GM12891 (cell line): ENCODE measurements around the gene USP32.

Experiments used
- DNase-seq: peaks from one replicate; pipeline ENCODE4 v3.0.0; 2011; ENCODE audit warnings: low spot score; ENCODE audit not compliant: insufficient read length
- FAIRE-seq: peaks from 2 replicates; lab custom pipeline; 2011; peaks lifted over from hg19 to GRCh38; lab: Jason Lieb, UNC
- PAX5 ChIP-seq: IDR thresholded peaks from 2 replicates; pipeline ENCODE4 v1.6.1; 2011; ENCODE audit warnings: low read length, moderate library complexity, mild to moderate bottlenecking; ENCODE audit not compliant: insufficient read depth, severe bottlenecking
- POLR2A ChIP-seq: IDR thresholded peaks from 2 replicates; pipeline ENCODE4 v1.6.1; 2011; ENCODE audit warnings: low read depth, low read length, control low read depth
- POLR2AphosphoS5 ChIP-seq: IDR thresholded peaks from 2 replicates; pipeline ENCODE4 v1.6.1; 2011; ENCODE audit warnings: low read depth, low read length, control low read depth
- POU2F2 ChIP-seq: IDR thresholded peaks from 2 replicates; pipeline ENCODE4 v1.6.1; 2011; ENCODE audit warnings: low read depth, mild to moderate bottlenecking, control low read depth, low read length, moderate library complexity
- SPI1 ChIP-seq: IDR thresholded peaks from 2 replicates; pipeline ENCODE4 v1.6.1; 2011; ENCODE audit warnings: low read depth, low read length, control low read depth
- TAF1 ChIP-seq: IDR thresholded peaks from 2 replicates; pipeline ENCODE4 v1.6.1; 2011; ENCODE audit warnings: low read depth, low read length, control low read depth

USP32 gene

DNA sequence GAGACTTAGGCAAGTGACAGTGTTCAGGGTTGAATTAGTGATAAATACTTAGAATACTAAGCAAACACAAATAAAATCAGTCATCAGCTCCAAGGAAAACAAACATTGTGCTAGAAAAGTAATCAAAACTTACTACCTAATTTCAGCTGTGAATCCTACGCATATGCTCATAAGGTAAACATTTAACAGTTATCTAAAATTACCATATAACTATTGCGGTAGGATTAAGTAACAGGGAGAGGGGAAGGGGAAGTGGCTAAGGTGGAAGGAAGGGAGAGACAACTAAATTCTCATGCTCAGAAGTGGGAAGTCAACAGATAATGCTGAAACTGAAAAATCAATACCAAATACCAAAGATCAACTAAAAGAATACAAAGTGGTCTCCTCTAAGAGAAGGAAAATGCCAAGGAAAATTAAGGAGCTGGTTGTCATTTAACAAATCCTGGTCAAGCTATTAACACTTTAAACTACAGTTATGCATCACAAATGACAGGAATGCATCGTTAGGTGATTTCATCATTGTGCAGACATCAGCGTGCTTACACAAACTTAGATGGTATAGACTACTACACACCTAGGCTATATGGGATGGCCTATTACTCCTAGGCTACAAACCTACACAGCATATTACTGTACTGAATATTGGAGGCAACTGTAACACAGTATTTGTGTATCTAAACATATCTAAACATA, 20.0 kb downstream of the USP32 start:
- TF ChIP-seq POLR2A (no peak), PAX5 (no peak), TAF1 (no peak), SPI1 (0 out of 2 replicates have a peak, but pooled peaks have one; percentile 10), POLR2AphosphoS5 (no peak), POU2F2 (no peak)
- FAIRE-seq (no peak), DNase-seq (no peak)

DNA sequence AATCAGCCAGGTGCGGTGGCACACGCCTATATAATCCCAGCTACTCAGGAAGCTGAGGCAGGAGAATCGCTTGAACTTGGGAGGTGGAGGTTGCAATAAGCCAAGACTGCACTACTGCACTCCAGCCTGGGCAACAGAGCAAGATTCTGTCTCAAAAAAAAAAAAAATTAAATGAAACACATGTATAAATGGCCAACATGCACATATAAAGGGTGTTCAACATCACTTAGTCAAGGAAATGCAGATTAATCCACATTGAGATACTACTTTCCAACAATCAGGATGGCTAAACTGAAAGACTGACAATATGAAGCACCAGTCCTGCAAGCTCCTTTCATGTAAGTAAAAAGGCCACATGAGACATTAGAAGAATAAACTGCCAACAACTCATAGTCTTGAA, 20.5 kb downstream of the USP32 start:
- no peak for DNase-seq
- no peak for FAIRE-seq
- TF ChIP-seq PAX5 (no peak), SPI1 (no peak), POU2F2 (no peak), POLR2AphosphoS5 (no peak), TAF1 (no peak), POLR2A (no peak)

DNA sequence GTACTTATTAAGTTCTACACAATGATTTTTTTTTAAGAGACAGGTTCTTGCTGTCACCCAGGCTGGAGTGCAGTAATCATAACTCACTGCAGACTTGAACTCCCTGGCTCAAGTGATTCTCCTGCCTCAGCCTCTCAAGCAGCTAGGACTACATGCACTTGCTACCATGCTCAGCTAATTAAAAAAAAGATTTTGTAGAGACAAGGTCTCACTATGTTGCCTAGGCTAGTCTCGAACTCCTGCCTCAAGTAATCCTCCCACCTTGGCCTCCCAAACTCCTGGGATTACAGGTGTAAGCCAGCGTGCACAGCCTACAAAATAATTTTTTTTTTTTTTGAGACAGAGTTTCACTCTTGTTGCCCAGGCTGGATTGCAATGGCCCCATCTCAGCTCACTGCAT, 22.2 kb downstream of the USP32 start:
- TF ChIP-seq PAX5 (no peak), POLR2AphosphoS5 (no peak), SPI1 (no peak), POU2F2 (no peak), POLR2A (no peak), TAF1 (no peak)
- no peak for DNase-seq
- no peak for FAIRE-seq

DNA sequence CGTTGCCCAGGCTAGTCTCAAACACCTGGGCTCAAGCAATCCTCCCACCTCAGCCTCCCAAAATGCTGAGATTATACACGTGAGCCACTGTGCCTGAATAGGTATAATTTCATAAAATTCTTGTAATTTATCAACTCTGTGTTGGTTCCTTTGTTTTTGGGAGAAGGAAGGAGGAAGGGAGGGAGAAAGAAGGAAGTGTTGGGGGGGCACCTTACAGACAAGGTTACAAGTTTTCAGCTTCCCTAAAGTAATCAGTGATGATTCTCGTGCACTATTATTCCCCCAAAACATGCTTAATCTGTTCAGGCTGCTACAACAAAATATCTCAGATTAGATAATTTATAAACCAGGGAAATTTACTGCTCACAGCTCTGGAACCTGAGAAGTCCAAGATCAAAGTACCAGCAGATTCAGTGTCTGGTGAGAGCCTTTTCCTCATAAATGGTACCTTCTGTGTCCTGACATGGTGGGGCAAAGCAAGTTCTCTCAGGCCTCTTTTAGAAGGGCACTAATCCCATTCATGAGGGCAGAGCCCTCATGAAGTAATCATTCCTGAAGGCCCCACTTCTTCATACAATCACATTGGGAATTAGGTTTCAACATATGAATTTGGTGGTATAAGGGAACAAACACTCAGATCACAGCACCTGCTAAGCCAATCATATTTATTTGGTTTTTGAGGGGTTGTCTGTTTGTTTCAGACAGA, 28.1 kb downstream of the USP32 start:
- TF ChIP-seq POLR2AphosphoS5 (no peak), POLR2A (no peak)
- DNase-seq (no peak), FAIRE-seq (no peak)

DNA sequence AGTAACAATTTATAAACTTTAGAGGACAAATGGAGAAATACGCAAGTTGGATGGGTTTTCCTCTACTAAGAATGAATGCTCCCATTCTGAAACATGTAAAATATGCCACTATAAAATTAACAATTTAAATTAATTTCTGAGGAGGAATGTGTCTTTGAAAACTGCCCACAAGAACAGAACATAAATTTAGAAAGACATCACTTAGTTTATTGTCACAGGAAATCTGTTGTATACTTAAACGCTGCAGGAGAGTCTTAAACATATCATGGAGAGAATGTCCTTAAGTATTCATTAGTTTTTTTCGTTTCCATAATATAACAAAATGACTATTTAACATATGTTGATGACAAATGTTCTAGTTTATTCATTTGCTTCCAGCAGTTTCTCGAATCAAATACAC, 29.6 kb downstream of the USP32 start:
- TF ChIP-seq POU2F2 (no peak), POLR2AphosphoS5 (no peak), SPI1 (no peak), PAX5 (no peak), TAF1 (no peak), POLR2A (no peak)
- no peak for DNase-seq
- no peak for FAIRE-seq

DNA sequence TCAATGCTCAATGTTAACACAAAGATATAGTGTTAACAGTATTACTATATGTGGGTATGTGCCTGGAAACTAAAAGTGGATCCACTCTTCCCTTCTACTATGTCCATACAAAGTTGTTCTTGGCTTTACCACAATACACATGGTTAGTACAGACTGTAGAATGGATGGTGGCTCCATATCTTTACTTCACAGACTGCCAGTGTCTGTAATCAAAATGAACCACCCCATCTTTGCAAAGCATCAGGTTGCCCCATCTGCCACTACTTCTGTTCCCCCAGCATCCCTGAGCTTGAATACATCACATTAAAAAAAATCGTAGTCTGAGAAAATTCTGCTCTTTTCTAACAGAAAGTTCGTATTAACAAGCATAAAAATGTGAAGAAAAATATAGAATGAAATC, 30.0 kb downstream of the USP32 start:
- TF ChIP-seq SPI1, result no peak
- no peak for TF ChIP-seq POLR2A
- TF ChIP-seq POU2F2, result no peak
- TF ChIP-seq PAX5, result no peak
- no peak for TF ChIP-seq POLR2AphosphoS5
- no peak for FAIRE-seq
- DNase-seq, result no peak

DNA sequence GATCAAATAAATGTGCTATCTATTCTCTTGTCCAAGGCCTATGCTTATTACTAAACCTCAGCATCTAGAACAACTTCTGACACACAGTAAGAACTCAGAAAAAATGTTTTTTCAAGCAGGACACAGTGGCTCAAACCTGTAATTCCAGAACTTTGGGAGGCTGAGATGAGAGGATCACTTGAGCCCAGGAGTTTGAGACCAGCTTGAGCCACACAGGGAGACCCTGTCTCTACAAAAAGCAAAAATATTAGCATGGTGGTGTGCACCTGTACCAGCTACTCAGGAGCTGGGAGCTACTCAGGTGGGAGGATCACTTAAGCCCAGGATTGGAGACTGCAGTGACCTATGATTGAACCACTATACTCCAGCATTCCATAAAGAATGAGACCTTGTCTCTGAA, 32.5 kb downstream of the USP32 start:
- no peak for DNase-seq
- no peak for FAIRE-seq
- TF ChIP-seq POLR2A, result no peak
- no peak for TF ChIP-seq PAX5
- TF ChIP-seq POU2F2, result no peak
- no peak for TF ChIP-seq POLR2AphosphoS5
- no peak for TF ChIP-seq SPI1
- no peak for TF ChIP-seq TAF1

DNA sequence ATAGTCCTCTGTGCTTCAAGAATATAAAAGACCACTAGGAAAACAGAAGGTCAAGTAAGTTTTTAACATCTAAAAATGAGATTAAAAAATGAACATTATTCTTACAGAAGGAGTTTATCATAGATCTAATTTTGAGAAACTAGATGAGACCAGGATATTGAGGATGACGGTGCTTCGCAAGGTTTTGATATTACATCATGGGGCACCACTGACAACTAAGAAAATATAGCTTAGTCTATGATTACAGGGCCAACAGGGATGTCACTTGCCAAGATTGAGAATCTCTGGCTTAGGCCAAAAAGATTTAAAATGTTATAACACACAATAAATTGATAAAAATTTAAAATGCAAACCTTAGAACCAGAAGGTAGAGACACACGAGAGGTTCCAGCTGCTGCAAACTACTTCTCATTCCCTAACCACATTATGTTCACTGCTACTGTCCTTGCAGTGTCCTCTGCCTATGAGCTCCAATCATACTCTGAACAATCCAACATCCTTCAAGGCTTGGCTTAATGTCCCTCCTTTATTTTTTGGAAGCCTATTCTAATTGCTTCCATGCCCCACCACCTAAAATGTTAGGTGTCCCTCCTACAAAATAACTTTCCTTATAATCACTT, 33.2 kb downstream of the USP32 start:
- TF ChIP-seq SPI1, result no peak
- TF ChIP-seq TAF1, result no peak
- no peak for TF ChIP-seq POLR2A
- no peak for TF ChIP-seq POLR2AphosphoS5
- TF ChIP-seq PAX5, result no peak
- TF ChIP-seq POU2F2, result no peak
- DNase-seq, result no peak
- no peak for FAIRE-seq

DNA sequence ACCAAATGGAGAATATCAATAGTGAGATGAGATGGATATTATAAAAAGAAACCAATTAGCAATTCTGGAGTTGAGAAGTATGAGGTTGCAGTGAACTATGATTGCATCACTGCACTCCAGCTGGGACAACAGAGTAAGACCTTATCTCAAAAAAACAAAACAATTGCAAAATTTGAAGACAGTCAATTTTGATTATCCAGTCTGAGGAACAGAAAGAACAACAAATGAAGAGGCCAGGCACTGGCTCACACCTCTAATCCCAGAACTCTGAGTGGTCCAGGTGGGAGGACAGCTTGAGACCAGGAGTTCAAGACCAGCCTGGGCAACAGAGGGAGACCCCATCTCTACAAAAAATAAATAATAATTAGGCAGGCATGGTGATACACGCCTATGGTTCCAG, 35.0 kb downstream of the USP32 start:
- no peak for DNase-seq
- TF ChIP-seq POU2F2 (no peak), PAX5 (no peak), SPI1 (no peak), POLR2A (no peak), POLR2AphosphoS5 (no peak), TAF1 (no peak)
- no peak for FAIRE-seq
